Uterus (tissue), 4 donors: ENCODE results near the gene ZNF45. TPM values are rescaled to one million over a fixed set of nuclear protein-coding genes. Genes with fewer than 3 reads are reported as not detected.
"Not testable (repeated sequence)": the region's sequence is repeated elsewhere in the genome, so short reads cannot be mapped to it uniquely, and the experiment has no call there.

ENCODE experiments used
- DNase-seq, 2 donors: peaks; one replicate each; pipeline ENCODE4 v3.0.0-alpha.2; 2019 to 2020
- H3K27ac ChIP-seq, 2 donors: fragments of 200-600 bp; sonication (generic); 1 replicate in 1 of 2; 2 replicates in 1 of 2; pipeline ENCODE4 v1.5.1; 2016 to 2018
- H3K27me3 ChIP-seq, 2 donors: fragments of 200-600 bp; sonication (generic); one replicate each; pipeline ENCODE4 v1.5.1; 2018 to 2019; ENCODE audit warnings: control low read depth in 1 of 2
- H3K36me3 ChIP-seq, 2 donors: fragments of 200-600 bp; sonication (generic); one replicate each; pipeline ENCODE4 v1.5.1; 2019; ENCODE audit warnings: control low read depth in 1 of 2
- H3K4me1 ChIP-seq, 2 donors: fragments of 200-600 bp; sonication (generic); one replicate each; pipeline ENCODE4 v1.5.1; 2018 to 2019; ENCODE audit warnings: control low read depth in 1 of 2
- H3K4me3 ChIP-seq, 2 donors: fragments of 200-600 bp; sonication (generic); 1 replicate in 1 of 2; 2 replicates in 1 of 2; pipeline ENCODE4 v1.5.1; 2018 to 2019; ENCODE audit warnings: mild to moderate bottlenecking in 1 of 2
- H3K9me3 ChIP-seq, 2 donors: fragments of 200-600 bp; sonication (generic); one replicate each; pipeline ENCODE4 v1.5.1; 2019; ENCODE audit warnings: control low read depth in 1 of 2
- CTCF ChIP-seq, 4 experiments: fragments of 200-600 bp in 2 of 4; fragments of 450-650 bp in 2 of 4; sonication (generic) in 2 of 4; IDR thresholded peaks; one replicate each; pipeline ENCODE4 v1.5.1; 2016 to 2019; ENCODE audit warnings: antibody characterized with exemption in 4 of 4, mild to moderate bottlenecking in 2 of 4, moderate library complexity in 1 of 4
- POLR2A ChIP-seq, 2 donors: fragments of 450-650 bp; IDR thresholded peaks; one replicate each; pipeline ENCODE4 v1.6.1; 2016; ENCODE audit warnings: antibody characterized with exemption in 2 of 2, mild to moderate bottlenecking in 1 of 2, moderate library complexity in 1 of 2
- intact Hi-C: fragments of 100-400 bp; cut with DNase I; formaldehyde crosslinking; loops from one replicate; pipeline ENCODE4 v1.15.1; 2023; ENCODE audit warnings: low total_unique reads
- total RNA-seq, 4 donors: library from RNA; depleted of rRNA in 3 of 4; stranded (reverse); fragments of >200 nt in 3 of 4; gene quantifications; one replicate each; pipeline versions ENCODE4 v1.1.0 to v1.2.4, GENCODE V29; 2014 to 2023
- donor health status: DM: yes; HTN: yes; CAD: no.

ZNF45 gene
- total RNA-seq, 4 donors from 2014 or later = 9.4 to 33.0 (median 14.6) TPM

- DNase-seq = no peak
- no peak overlapping the region for H3K27ac ChIP-seq
- peaks cover 0 to 3% of the 10 kb centered on the region in 2 donors for H3K36me3 ChIP-seq
- H3K4me3 ChIP-seq = no peak overlapping the region
- intact Hi-C loops = no loop called here
- H3K27me3 ChIP-seq = no peaks in the 10 kb centered on the region
- peaks cover 0 to 94% of the 10 kb centered on the region in 2 donors for H3K9me3 ChIP-seq
- H3K4me1 ChIP-seq = no peaks in the 10 kb centered on the region
- TF ChIP-seq CTCF (IDR thresholded peaks at IDR 0.05) (no peak), POLR2A (IDR thresholded peaks at IDR 0.05) (no peak)
Measured at GRCh38 chr19:43966079-43966694, 31.1 kb upstream of the ZNF45 start.

GRCh38 chr19:43960411-43960810 lies 25.3 kb upstream of the ZNF45 start:
- H3K4me1 ChIP-seq = no peaks in the 10 kb centered on the region
- H3K9me3 ChIP-seq = peaks cover 3 to 87% of the 10 kb centered on the region in 2 donors
- intact Hi-C loops = no loop called here
- H3K27me3 ChIP-seq = no peaks in the 10 kb centered on the region
- no peak overlapping the region for H3K4me3 ChIP-seq
- H3K36me3 ChIP-seq = no peaks in the 10 kb centered on the region
- H3K27ac ChIP-seq = no peak overlapping the region
- no peak for DNase-seq
- TF ChIP-seq CTCF (IDR thresholded peaks at IDR 0.05) = no peak
- no peak for TF ChIP-seq POLR2A (IDR thresholded peaks at IDR 0.05)

GRCh38 chr19:43957891-43958290 lies 22.8 kb upstream of the ZNF45 start:
- Histone ChIP-seq H3K27me3 (no peaks in the 10 kb centered on the region), H3K9me3 (peaks cover 3 to 62% of the 10 kb centered on the region in 2 donors), H3K4me3 (no peak overlapping the region), H3K36me3 (no peaks in the 10 kb centered on the region), H3K4me1 (no peaks in the 10 kb centered on the region), H3K27ac (no peak overlapping the region)
- no peak for DNase-seq
- intact Hi-C loops = no loop called here
- TF ChIP-seq CTCF (IDR thresholded peaks at IDR 0.05) = no peak
- TF ChIP-seq POLR2A (IDR thresholded peaks at IDR 0.05) = no peak

DNA sequence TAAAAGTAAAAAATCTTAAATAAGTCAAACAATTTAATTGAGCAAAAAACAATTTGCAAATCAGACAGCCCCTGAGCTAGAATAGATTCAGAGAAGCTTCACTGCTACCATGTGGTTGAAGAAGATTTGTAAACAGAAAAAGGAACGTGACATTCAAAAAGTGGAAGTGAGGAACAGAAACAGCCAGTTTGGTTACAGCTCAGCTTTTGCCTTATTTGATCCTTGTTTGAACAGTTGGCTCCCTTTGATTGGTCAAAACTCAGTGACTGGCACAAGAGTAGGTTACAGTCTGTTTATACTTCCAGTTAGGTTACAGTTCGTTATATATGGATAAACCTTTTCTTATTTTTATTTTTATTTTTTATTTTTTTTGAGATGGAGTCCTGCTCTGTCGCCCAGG lies 21.7 kb upstream of the ZNF45 start:
- no peaks in the 10 kb centered on the region for H3K36me3 ChIP-seq
- peaks cover 3 to 54% of the 10 kb centered on the region in 2 donors for H3K9me3 ChIP-seq
- H3K4me3 ChIP-seq = no peak overlapping the region
- no peaks in the 10 kb centered on the region for H3K27me3 ChIP-seq
- H3K4me1 ChIP-seq = no peaks in the 10 kb centered on the region
- intact Hi-C loops = no loop called here
- TF ChIP-seq POLR2A (IDR thresholded peaks at IDR 0.05) = no peak
- no peak for TF ChIP-seq CTCF (IDR thresholded peaks at IDR 0.05)
- no peak overlapping the region for H3K27ac ChIP-seq
- DNase-seq = no peak

- intact Hi-C loops = no loop called here
- Histone ChIP-seq H3K36me3 (no peaks in the 10 kb centered on the region), H3K27me3 (no peaks in the 10 kb centered on the region), H3K4me1 (no peaks in the 10 kb centered on the region), H3K9me3 (peaks cover 0 to 12% of the 10 kb centered on the region in 2 donors), H3K4me3 (peak within 1 kb of the TSS; percentile 65 to 72), H3K27ac (peak within 1 kb of the TSS; percentile 67 to 70)
- DNase-seq = peak; percentile 88 to 93
- TF ChIP-seq POLR2A (IDR thresholded peaks at IDR 0.05) = no peak
- peak; percentile 41 to 57 (median 52) for TF ChIP-seq CTCF (IDR thresholded peaks at IDR 0.05)
Measured at GRCh38 chr19:43950834-43951645, 16.0 kb upstream of the ZNF45 start, which contains the start of gene ZNF221. Gene ZNF221 (plus strand): TSS chr19:43951228. CDS start chr19:43962727, 11,499 bp downstream.

- intact Hi-C loops = not testable (repeated sequence)
Measured at GRCh38 chr19:43949803-43950202, 14.7 kb upstream of the ZNF45 start.

GRCh38 chr19:43947412-43947811 lies 12.3 kb upstream of the ZNF45 start:
- H3K36me3 ChIP-seq, H3K27me3 ChIP-seq, DNase-seq, intact Hi-C loops, H3K9me3 ChIP-seq, H3K4me3 ChIP-seq, H3K4me1 ChIP-seq, H3K27ac ChIP-seq: not testable (repeated sequence)

More at GRCh38 chr19:43949803-43950202, 14.7 kb upstream of the ZNF45 start:
- H3K4me1 ChIP-seq, H3K27me3 ChIP-seq, H3K36me3 ChIP-seq, DNase-seq, H3K9me3 ChIP-seq, H3K4me3 ChIP-seq, H3K27ac ChIP-seq: not testable (repeated sequence)
